K562 (cell line): Measurements from ENCODE around the gene ADAMTS10. TPM values are rescaled to one million over a fixed set of nuclear protein-coding genes. Genes with fewer than 3 reads are reported as not detected.

ENCODE experiments used
- ATAC-seq: fragments of 200-7000 bp; cut with Tn5 transposase; 3 replicates; pipeline ENCODE4 v1.9.1; 2020; ENCODE audit warnings: moderate library complexity
- BruUV-seq: library from RNA; stranded (reverse); fragments of 400-500 nt; replicated peaks from 2 replicates; lab custom pipeline; 2021; lab: Mats Ljungman, UMichigan
- CTCF ChIA-PET: fragments of 300-600 bp; formaldehyde crosslinking; extraction: SDS; loops from one replicate; lab custom pipeline; 2021; ENCODE audit warnings: low intra/inter-chr PET ratio; lab: Yijun Ruan, JAX
- POLR2A ChIA-PET: fragments of 300-600, 350-650 bp; sonication (Branson Sonifier 250); formaldehyde crosslinking; extraction: SDS; loops from one replicate; lab custom pipeline; 2021; ENCODE audit warnings: antibody characterized with exemption, inconsistent platforms; lab: Yijun Ruan, JAX
- DNase-seq, 4 experiments: peaks; one replicate each; pipeline versions ENCODE4 v3.0.0 to v3.0.0-alpha.2; 2011 to 2018; ENCODE audit warnings: low spot score in 3 of 4, mixed read lengths in 3 of 4; ENCODE audit errors: extremely low read depth in 1 of 4
- FAIRE-seq: peaks from 2 replicates; lab custom pipeline; 2011; peaks lifted over from hg19 to GRCh38; lab: Jason Lieb, UNC
- H2AFZ ChIP-seq: 2 replicates; pipeline ENCODE4 v1.6.0; 2011; ENCODE audit warnings: low read depth, low read length, control low read depth, inconsistent platforms
- H3K27ac ChIP-seq: fragments of 200-600 bp; 3 replicates; pipeline ENCODE4 v1.8.0; 2011; ENCODE audit warnings: low read depth, mild to moderate bottlenecking, control low read depth, inconsistent platforms, low read length, moderate library complexity, mixed read lengths; ENCODE audit errors: extremely low read depth
- H3K27me3 ChIP-seq, 2 experiments: fragments of 300-600 bp in 1 of 2; 2 replicates in 1 of 2; 3 replicates in 1 of 2; pipeline versions ENCODE4 v1.6.0 to v1.8.0; 2011; ENCODE audit warnings: inconsistent platforms in 2 of 2, low read length in 2 of 2, mild to moderate bottlenecking in 1 of 2, mixed read lengths in 1 of 2, moderate library complexity in 1 of 2; ENCODE audit not compliant: control insufficient read depth in 2 of 2, insufficient read depth in 2 of 2
- H3K36me3 ChIP-seq: fragments of 300-600 bp; 3 replicates; pipeline ENCODE4 v1.8.0; 2011; ENCODE audit warnings: mild to moderate bottlenecking, low read length, inconsistent platforms; ENCODE audit not compliant: control insufficient read depth, insufficient read depth
- H3K4me1 ChIP-seq, 2 experiments: fragments of 200-600 bp in 1 of 2; replicated peaks in 1 of 2; 2 replicates in 1 of 2; 3 replicates in 1 of 2; pipeline versions ENCODE4 v1.5.1 to v1.8.0; 2011; ENCODE audit warnings: inconsistent platforms in 2 of 2, low read length in 2 of 2, mild to moderate bottlenecking in 1 of 2, mixed read lengths in 1 of 2, moderate library complexity in 1 of 2; ENCODE audit not compliant: control insufficient read depth in 2 of 2, insufficient read depth in 2 of 2
- H3K4me2 ChIP-seq: 2 replicates; pipeline ENCODE4 v1.6.1; 2011; ENCODE audit warnings: low read length, control low read depth, inconsistent platforms, mixed read lengths; ENCODE audit not compliant: insufficient read depth
- H3K4me3 ChIP-seq: fragments of 200-600 bp; sonication (generic), shearing (Covaris generic); 2 replicates; pipeline ENCODE4 v1.5.1; 2016; ENCODE audit warnings: control low read depth, inconsistent platforms
- H3K79me2 ChIP-seq: fragments of 200-600 bp; 3 replicates; pipeline ENCODE4 v1.8.0; 2011; ENCODE audit warnings: low read length, inconsistent platforms; ENCODE audit not compliant: control insufficient read depth, insufficient read depth
- H3K9ac ChIP-seq, 2 experiments: 2 replicates each; pipeline versions ENCODE4 v1.6.0 to v1.6.1; 2011; ENCODE audit warnings: low read depth in 2 of 2, low read length in 2 of 2, control low read depth in 1 of 2, inconsistent platforms in 1 of 2, mild to moderate bottlenecking in 1 of 2, mixed read lengths in 1 of 2; ENCODE audit not compliant: insufficient read depth in 1 of 2
- H3K9me1 ChIP-seq: one replicate; pipeline ENCODE4 v1.6.0; 2011; ENCODE audit warnings: inconsistent platforms, mild to moderate bottlenecking, low read length, moderate library complexity; ENCODE audit not compliant: control insufficient read depth, insufficient read depth
- H3K9me3 ChIP-seq: replicated peaks from 2 replicates; pipeline ENCODE4 v1.5.1; 2011; ENCODE audit warnings: low read depth, low read length, inconsistent platforms; ENCODE audit not compliant: control insufficient read depth, insufficient read depth
- H4K20me1 ChIP-seq: replicated peaks from 2 replicates; pipeline ENCODE4 v1.6.1; 2011; ENCODE audit warnings: low read length, inconsistent platforms, mixed read lengths; ENCODE audit not compliant: control insufficient read depth, insufficient read depth
- GATA2 ChIP-seq: sonication (generic); formaldehyde crosslinking; IDR thresholded peaks from 2 replicates; pipeline ENCODE4 v1.4.0; 2020; ENCODE audit warnings: mild to moderate bottlenecking, missing genetic modification reagents
- HNRNPUL1 ChIP-seq: fragments of 200-400 bp; formaldehyde crosslinking; IDR thresholded peaks from 2 replicates; pipeline ENCODE4 v1.6.1; 2017; ENCODE audit warnings: low read length
- MIER1 ChIP-seq: fragments of 450-650 bp; IDR thresholded peaks from 2 replicates; pipeline ENCODE4 v1.6.1; 2016; ENCODE audit warnings: antibody characterized with exemption, mild to moderate bottlenecking, low read depth
- PTTG1 ChIP-seq: fragments of 450-650 bp; IDR thresholded peaks from 2 replicates; pipeline ENCODE4 v1.6.1; 2016; ENCODE audit warnings: low read depth, mild to moderate bottlenecking, missing genetic modification characterization, missing compliant biosample characterization
- ZNF282 ChIP-seq: sonication (generic); formaldehyde crosslinking; IDR thresholded peaks from 2 replicates; pipeline ENCODE4 v1.8.1; 2023; ENCODE audit warnings: missing genetic modification reagents
- ZNF445 ChIP-seq: fragments of 250-450 bp; sonication (Bioruptor Pico); IDR thresholded peaks from 2 replicates; pipeline ENCODE4 v1.4.0; 2020; ENCODE audit warnings: low read depth, mild to moderate bottlenecking, moderate library complexity
- ZNF589 ChIP-seq: fragments of 200-800 bp; sonication (Bioruptor generic); IDR thresholded peaks from 2 replicates; pipeline ENCODE4 v1.6.1; 2016; ENCODE audit warnings: low read depth, missing genetic modification characterization, missing compliant biosample characterization
- WGBS: fragments of 100-300 bp; shearing (Covaris generic); methylation state at CpG from one replicate; pipeline ENCODE4 v1.1.6; 2016; ENCODE audit warnings: low coverage, mixed read lengths; ENCODE audit not compliant: insufficient coverage; ENCODE audit errors: missing lambda C conversion rate; 5-methylcytosine and 5-hydroxymethylcytosine counted together
- in situ Hi-C: fragments of 300-500 bp; cut with MboI; formaldehyde crosslinking; loops from 4 replicates; pipeline ENCODE4 v1.15.0; 2018; ENCODE audit warnings: inconsistent platforms, mixed read lengths
- intact Hi-C: fragments of 100-400 bp; cut with micrococcal nuclease; formaldehyde crosslinking; loops from 2 replicates; pipeline ENCODE4 v1.14.2; 2022
- polyA plus RNA-seq, 8 experiments: library from polyadenylated mRNA; depleted of rRNA in 4 of 8; stranded (reverse) in 5 of 8; unstranded in 3 of 8; fragments of >200 nt; fragmentation: Nextera tagmentation in 2 of 8; fragmentation: Illumina TruSeq in 1 of 8; extraction: Ambion mirVana in 2 of 8; extraction: Trizol in 1 of 8; gene quantifications; 2 replicates each; pipeline versions ENCODE4 v1.2.1 to v1.2.3, GENCODE V29; 2011 to 2014; ENCODE audit warnings: inconsistent platforms in 1 of 8, missing spikeins in 1 of 8
- total RNA-seq, 7 experiments: library from RNA; depleted of rRNA in 6 of 7; stranded (reverse); fragments of >200 nt in 6 of 7; fragmentation: Illumina TruSeq in 2 of 7; extraction: Trizol in 2 of 7; gene quantifications; 2 replicates each; pipeline versions ENCODE4 v1.2.1 to v1.2.3, GENCODE V29; 2011 to 2021; ENCODE audit warnings: low replicate concordance in 1 of 7
- TF ChIP-seq, protein P1 (sequence below): fragments of 250-450 bp; sonication (Bioruptor Pico); IDR thresholded peaks from 2 replicates; pipeline ENCODE4 v1.4.0; 2020; ENCODE audit warnings: mild to moderate bottlenecking, moderate library complexity
- TF ChIP-seq, protein P2 (sequence below): fragments of 250-450 bp; sonication (Bioruptor Pico); IDR thresholded peaks from 2 replicates; pipeline ENCODE4 v1.8.0; 2022; ENCODE audit warnings: moderate library complexity, mild to moderate bottlenecking, inconsistent platforms

The ADAMTS10 gene
- total and polyA plus RNA-seq, 9 of the 15 experiments (the other 6 are each of a cell fraction or from before 2014, with no cell fraction given) = 0.33 to 1.8 (median 0.57) TPM; not detected in 4

DNA sequence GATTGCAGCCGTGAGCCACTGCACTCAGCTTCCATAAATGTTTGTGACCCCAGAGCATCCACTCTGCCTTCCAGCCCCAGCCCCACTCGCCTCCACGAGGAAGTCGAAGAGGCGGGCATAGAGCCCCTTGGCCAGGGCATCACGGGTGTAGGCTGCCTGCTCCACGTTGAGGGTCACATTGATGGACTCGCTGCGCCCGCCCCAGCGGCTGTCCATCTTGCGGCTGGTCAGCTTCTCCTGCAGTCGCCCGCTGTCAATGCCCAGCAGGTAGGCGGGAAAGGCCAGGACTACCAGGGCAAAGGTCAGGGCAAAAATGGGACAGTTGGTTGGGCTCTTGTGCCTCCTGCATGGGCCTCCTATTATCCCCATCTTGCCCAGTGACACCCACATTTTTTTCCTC lies 60.4 kb downstream of the ADAMTS10 start (continued):
- TF ChIP-seq, protein P1, sequence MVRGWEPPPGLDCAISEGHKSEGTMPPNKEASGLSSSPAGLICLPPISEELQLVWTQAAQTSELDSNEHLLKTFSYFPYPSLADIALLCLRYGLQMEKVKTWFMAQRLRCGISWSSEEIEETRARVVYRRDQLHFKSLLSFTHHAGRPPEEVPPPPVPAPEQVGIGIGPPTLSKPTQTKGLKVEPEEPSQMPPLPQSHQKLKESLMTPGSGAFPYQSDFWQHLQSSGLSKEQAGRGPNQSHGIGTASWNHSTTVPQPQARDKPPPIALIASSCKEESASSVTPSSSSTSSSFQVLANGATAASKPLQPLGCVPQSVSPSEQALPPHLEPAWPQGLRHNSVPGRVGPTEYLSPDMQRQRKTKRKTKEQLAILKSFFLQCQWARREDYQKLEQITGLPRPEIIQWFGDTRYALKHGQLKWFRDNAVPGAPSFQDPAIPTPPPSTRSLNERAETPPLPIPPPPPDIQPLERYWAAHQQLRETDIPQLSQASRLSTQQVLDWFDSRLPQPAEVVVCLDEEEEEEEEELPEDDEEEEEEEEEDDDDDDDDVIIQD (CRISPR knock-in tag) = no peak
- TF ChIP-seq HNRNPUL1 (no peak), ZNF589 (no peak), MIER1 (no peak)
- TF ChIP-seq, protein P2, sequence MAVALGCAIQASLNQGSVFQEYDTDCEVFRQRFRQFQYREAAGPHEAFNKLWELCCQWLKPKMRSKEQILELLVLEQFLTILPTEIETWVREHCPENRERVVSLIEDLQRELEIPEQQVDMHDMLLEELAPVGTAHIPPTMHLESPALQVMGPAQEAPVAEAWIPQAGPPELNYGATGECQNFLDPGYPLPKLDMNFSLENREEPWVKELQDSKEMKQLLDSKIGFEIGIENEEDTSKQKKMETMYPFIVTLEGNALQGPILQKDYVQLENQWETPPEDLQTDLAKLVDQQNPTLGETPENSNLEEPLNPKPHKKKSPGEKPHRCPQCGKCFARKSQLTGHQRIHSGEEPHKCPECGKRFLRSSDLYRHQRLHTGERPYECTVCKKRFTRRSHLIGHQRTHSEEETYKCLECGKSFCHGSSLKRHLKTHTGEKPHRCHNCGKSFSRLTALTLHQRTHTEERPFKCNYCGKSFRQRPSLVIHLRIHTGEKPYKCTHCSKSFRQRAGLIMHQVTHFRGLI (CRISPR knock-in tag) = no peak

DNA sequence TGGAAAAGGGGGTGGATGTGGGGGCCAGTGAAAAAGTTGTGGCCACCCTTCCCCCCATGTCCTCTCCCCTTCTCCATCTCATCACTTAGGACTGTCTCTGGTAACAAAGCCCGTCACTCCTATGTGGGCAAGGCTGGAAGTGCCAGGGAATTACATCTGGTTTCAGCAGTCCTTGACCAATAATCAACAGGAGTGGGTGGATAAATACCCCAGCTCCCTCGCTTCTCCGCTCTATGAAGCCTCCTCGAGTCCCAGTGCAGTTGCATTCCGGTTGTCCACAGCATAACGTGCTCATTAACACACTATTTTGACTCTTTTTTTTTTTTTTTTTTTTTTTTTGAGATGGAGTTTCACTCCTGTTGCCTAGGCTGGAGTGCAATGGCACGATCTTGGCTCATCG lies 64.8 kb downstream of the ADAMTS10 start:
- CTCF ChIA-PET = no interaction called here
- WGBS = 29% methylated on average over 6 of the region's 8 CpGs
- intact Hi-C loops = no loop called here

More for the DNA sequence above, 64.8 kb downstream of the ADAMTS10 start:
- no peaks in the 10 kb centered on the region for H3K36me3 ChIP-seq
- H3K27me3 ChIP-seq = no peaks in the 10 kb centered on the region; a peak in 2 of 5 replicates
- POLR2A ChIA-PET = interaction anchor here (0.6 kb wide), 1 partner anchor 212 kb away, joined by 3 read pairs; no protein-coding TSS in a partner anchor
- no TSS peak for BruUV-seq
- H3K27ac ChIP-seq = no peak overlapping the region
- H3K9me3 ChIP-seq = no peaks in the 10 kb centered on the region; the same call in 1 of the 2 replicates
- H4K20me1 ChIP-seq = no peaks in the 10 kb centered on the region
- H3K9me1 ChIP-seq = no peaks in the 10 kb centered on the region
- H2AFZ ChIP-seq = no peak overlapping the region
- no peak overlapping the region for H3K4me3 ChIP-seq
- no peak for DNase-seq
- no peak overlapping the region for H3K9ac ChIP-seq
- TF ChIP-seq GATA2 (CRISPR knock-in tag) = no peak
- TF ChIP-seq PTTG1 (tag) = no peak
- TF ChIP-seq ZNF282 (CRISPR knock-in tag) = no peak
- no peak for TF ChIP-seq ZNF445
- no peak overlapping the region for H3K4me2 ChIP-seq
- ATAC-seq = no peak
- in situ Hi-C loops = no loop called here
- no peak for FAIRE-seq
- peaks cover 0 to 4% of the 10 kb centered on the region in 2 experiments; a peak in 2 of 5 replicates for H3K4me1 ChIP-seq
- no peaks in the 10 kb centered on the region for H3K79me2 ChIP-seq
